ENCODE data around the gene DCBLD1.

GRCh38 chr6:117544716-117545115 is 62.2 kb downstream of the DCBLD1 start:
- TF ChIP-seq CTCF (IDR thresholded peaks at IDR 0.05; ENCODE audit: low read depth, low read length) (no peak), POLR2A (IDR thresholded peaks at IDR 0.05; ENCODE audit: extremely low read depth, insufficient read length) (no peak)
- TF ChIP-seq, protein P1, sequence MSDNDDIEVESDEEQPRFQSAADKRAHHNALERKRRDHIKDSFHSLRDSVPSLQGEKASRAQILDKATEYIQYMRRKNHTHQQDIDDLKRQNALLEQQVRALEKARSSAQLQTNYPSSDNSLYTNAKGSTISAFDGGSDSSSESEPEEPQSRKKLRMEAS (IDR thresholded peaks at IDR 0.05; ENCODE audit: low read depth, low read length) = no peak
